ENCODE results near the gene TSPYL2.
A peak's percentile ranks its signal among the peaks of the same experiment; 100 is the strongest.

The TSPYL2 gene

GRCh38 chrX:53086464-53086863 lies 4.3 kb downstream of the TSPYL2 start:
- no peak for TF ChIP-seq EZH2 (IDR thresholded peaks at IDR 0.05; ENCODE audit: borderline replicate concordance, low read length)
- no peak overlapping the region for H3K4me3 ChIP-seq (ENCODE audit: low read depth, low read length, poor library complexity, severe bottlenecking)
- no peaks in the 10 kb centered on the region for H3K9me3 ChIP-seq (ENCODE audit: low read length)
- no peaks in the 10 kb centered on the region for H3F3A ChIP-seq (ENCODE audit: insufficient read depth, low read length)
- no peaks in the 10 kb centered on the region for H4K20me1 ChIP-seq (ENCODE audit: insufficient read depth, low read length)
- peaks cover 44% of the 10 kb centered on the region for H3K36me3 ChIP-seq (ENCODE audit: insufficient read depth, low read length)
- no peaks in the 10 kb centered on the region for H3K27me3 ChIP-seq (ENCODE audit: insufficient read depth, low read length)
- H2AFZ ChIP-seq (ENCODE audit: low read length), result no peak overlapping the region
- peaks cover 41% of the 10 kb centered on the region for H3K4me1 ChIP-seq (ENCODE audit: insufficient read depth, low read length, severe bottlenecking)
- H3K79me2 ChIP-seq (ENCODE audit: insufficient read depth, low read length), result 0 out of 2 replicates have a peak, but pooled peaks cover 3% of the 10 kb centered on the region
- no peak overlapping the region for H3K27ac ChIP-seq (ENCODE audit: low read depth, low read length, poor library complexity, severe bottlenecking)
- H3K4me2 ChIP-seq (ENCODE audit: low read length), result no peak overlapping the region
- no peaks in the 10 kb centered on the region for H3K9me2 ChIP-seq (ENCODE audit: low read depth, low read length)
- no peak overlapping the region for H3K9ac ChIP-seq (ENCODE audit: low read length)

GRCh38 chrX:53087388-53087831 lies 5.2 kb downstream of the TSPYL2 start:
- no peak overlapping the region for H2AFZ ChIP-seq (ENCODE audit: low read length)
- TF ChIP-seq EZH2 (IDR thresholded peaks at IDR 0.05; ENCODE audit: borderline replicate concordance, low read length) (no peak), CTCF (IDR thresholded peaks at IDR 0.05; ENCODE audit: low read length) (no peak)
- no peaks in the 10 kb centered on the region for H3K9me2 ChIP-seq (ENCODE audit: low read depth, low read length)
- no peaks in the 10 kb centered on the region for H3K27me3 ChIP-seq (ENCODE audit: insufficient read depth, low read length)
- peaks cover 44% of the 10 kb centered on the region for H3K36me3 ChIP-seq (ENCODE audit: insufficient read depth, low read length)
- H4K20me1 ChIP-seq (ENCODE audit: insufficient read depth, low read length), result no peaks in the 10 kb centered on the region
- no peaks in the 10 kb centered on the region for H3F3A ChIP-seq (ENCODE audit: insufficient read depth, low read length)
- peak overlapping the region; percentile 82 for H3K4me2 ChIP-seq (ENCODE audit: low read length)
- 0 out of 2 replicates have a peak, but pooled peaks cover 3% of the 10 kb centered on the region for H3K79me2 ChIP-seq (ENCODE audit: insufficient read depth, low read length)
- H3K27ac ChIP-seq (ENCODE audit: low read depth, low read length, poor library complexity, severe bottlenecking), result peak overlapping the region; percentile 61
- H3K4me3 ChIP-seq (ENCODE audit: low read depth, low read length, poor library complexity, severe bottlenecking), result peak overlapping the region; percentile 63
- H3K9ac ChIP-seq (ENCODE audit: low read length), result no peak overlapping the region; the same call in 1 of the 2 replicates
- no peaks in the 10 kb centered on the region for H3K9me3 ChIP-seq (ENCODE audit: low read length)
- H3K4me1 ChIP-seq (ENCODE audit: insufficient read depth, low read length, severe bottlenecking), result peaks cover 41% of the 10 kb centered on the region

- peaks cover 41% of the 10 kb centered on the region for H3K36me3 ChIP-seq (ENCODE audit: insufficient read depth, low read length)
- no peak overlapping the region for H2AFZ ChIP-seq (ENCODE audit: low read length)
- peak overlapping the region; percentile 63 for H3K4me3 ChIP-seq (ENCODE audit: low read depth, low read length, poor library complexity, severe bottlenecking)
- peak overlapping the region; percentile 61 for H3K27ac ChIP-seq (ENCODE audit: low read depth, low read length, poor library complexity, severe bottlenecking)
- peak overlapping the region; percentile 82 for H3K4me2 ChIP-seq (ENCODE audit: low read length)
- H3K27me3 ChIP-seq (ENCODE audit: insufficient read depth, low read length), result no peaks in the 10 kb centered on the region
- H3F3A ChIP-seq (ENCODE audit: insufficient read depth, low read length), result no peaks in the 10 kb centered on the region
- no peaks in the 10 kb centered on the region for H4K20me1 ChIP-seq (ENCODE audit: insufficient read depth, low read length)
- peaks cover 40% of the 10 kb centered on the region for H3K4me1 ChIP-seq (ENCODE audit: insufficient read depth, low read length, severe bottlenecking)
- no peaks in the 10 kb centered on the region for H3K9me2 ChIP-seq (ENCODE audit: low read depth, low read length)
- H3K79me2 ChIP-seq (ENCODE audit: insufficient read depth, low read length), result no peaks in the 10 kb centered on the region
- H3K9me3 ChIP-seq (ENCODE audit: low read length), result no peaks in the 10 kb centered on the region
- peak overlapping the region; percentile 62; the same call in 1 of the 2 replicates for H3K9ac ChIP-seq (ENCODE audit: low read length)
- TF ChIP-seq CTCF (IDR thresholded peaks at IDR 0.05; ENCODE audit: low read length) (no peak), EZH2 (IDR thresholded peaks at IDR 0.05; ENCODE audit: borderline replicate concordance, low read length) (no peak)
Measured at GRCh38 chrX:53088136-53088974, 6.2 kb downstream of the TSPYL2 start.
